GM23338 (cell line): ENCODE results near the gene MAPK4. TPM values are rescaled to one million over a fixed set of nuclear protein-coding genes. Genes with fewer than 3 reads are reported as not detected.
A peak's percentile ranks its signal among the peaks of the same experiment; 100 is the strongest.

ENCODE experiments used
- ATAC-seq: fragments of 200-7000 bp; cut with Tn5 transposase; 3 replicates; pipeline ENCODE4 v1.9.1; 2020
- DNase-seq: peaks from one replicate; pipeline ENCODE4 v3.0.0-alpha.2; 2015; ENCODE audit warnings: low spot score
- H2AFZ ChIP-seq: fragments of 200-600 bp; sonication (generic); 2 replicates; pipeline ENCODE4 v1.8.0; 2016; ENCODE audit warnings: antibody characterized with exemption, mild to moderate bottlenecking, moderate library complexity
- H3F3A ChIP-seq: fragments of 200-600 bp; sonication (generic); replicated peaks from 2 replicates; pipeline ENCODE4 v1.8.0; 2017; ENCODE audit warnings: antibody characterized with exemption, mixed run types, low read depth
- H3K27ac ChIP-seq: fragments of 200-600 bp; sonication (generic); 2 replicates; pipeline ENCODE4 v1.6.1; 2016; ENCODE audit warnings: low read depth
- H3K27me3 ChIP-seq: fragments of 200-600 bp; sonication (generic); 2 replicates; pipeline ENCODE4 v1.8.0; 2016; ENCODE audit warnings: mild to moderate bottlenecking, mixed run types, moderate library complexity; ENCODE audit not compliant: insufficient read depth
- H3K36me3 ChIP-seq: fragments of 200-600 bp; sonication (generic); 2 replicates; pipeline ENCODE4 v1.8.0; 2016; ENCODE audit warnings: mild to moderate bottlenecking; ENCODE audit not compliant: insufficient read depth
- H3K4me1 ChIP-seq: fragments of 200-600 bp; sonication (generic); 2 replicates; pipeline ENCODE4 v1.8.0; 2016; ENCODE audit warnings: mild to moderate bottlenecking, moderate library complexity; ENCODE audit not compliant: insufficient read depth
- H3K4me2 ChIP-seq: fragments of 200-600 bp; sonication (generic); 2 replicates; pipeline ENCODE4 v1.7.1; 2017; ENCODE audit warnings: mixed run types
- H3K4me3 ChIP-seq: fragments of 200-600 bp; sonication (generic); 2 replicates; pipeline ENCODE4 v1.6.1; 2016; ENCODE audit warnings: mixed run types
- H3K79me2 ChIP-seq: fragments of 200-600 bp; sonication (generic); replicated peaks from 2 replicates; pipeline ENCODE4 v1.8.0; 2017; ENCODE audit warnings: mild to moderate bottlenecking; ENCODE audit not compliant: insufficient read depth
- H3K9me2 ChIP-seq: fragments of 200-600 bp; sonication (generic); 2 replicates; pipeline ENCODE4 v1.8.0; 2017; ENCODE audit not compliant: insufficient read depth
- H4K20me1 ChIP-seq: fragments of 200-600 bp; sonication (generic); replicated peaks from 2 replicates; pipeline ENCODE4 v1.8.0; 2017; ENCODE audit warnings: mild to moderate bottlenecking; ENCODE audit not compliant: insufficient read depth
- H3K27ac Mint-ChIP-seq: 2 replicates; pipeline ENCODE4 v1.8.0; 2020; ENCODE audit warnings: inconsistent platforms, mild to moderate bottlenecking, moderate library complexity, mixed read lengths
- H3K27me3 Mint-ChIP-seq: 3 replicates; pipeline ENCODE4 v1.8.0; 2022; ENCODE audit warnings: low read depth, mild to moderate bottlenecking, moderate library complexity, mixed read lengths, inconsistent platforms; ENCODE audit not compliant: insufficient read depth, poor library complexity
- H3K36me3 Mint-ChIP-seq: 3 replicates; pipeline ENCODE4 v1.8.0; 2021; ENCODE audit warnings: low read depth, mild to moderate bottlenecking, inconsistent platforms, moderate library complexity, mixed read lengths
- H3K4me1 Mint-ChIP-seq: 3 replicates; pipeline ENCODE4 v1.8.0; 2020; ENCODE audit warnings: mild to moderate bottlenecking, inconsistent platforms, mixed read lengths
- H3K4me3 Mint-ChIP-seq: 3 replicates; pipeline ENCODE4 v1.8.0; 2021; ENCODE audit warnings: moderate library complexity, mild to moderate bottlenecking, inconsistent platforms, mixed read lengths
- H3K9me3 Mint-ChIP-seq: 3 replicates; pipeline ENCODE4 v1.8.0; 2020; ENCODE audit warnings: moderate library complexity, mild to moderate bottlenecking, inconsistent platforms, mixed read lengths
- CREB1 ChIP-seq: fragments of 250-450 bp; sonication (Bioruptor Pico); IDR thresholded peaks from 2 replicates; pipeline ENCODE4 v1.5.0; 2020; ENCODE audit warnings: low read depth, mild to moderate bottlenecking, moderate library complexity
- CTCF ChIP-seq, 2 experiments: fragments of 200-600 bp in 1 of 2; sonication (generic) in 1 of 2; conservative IDR thresholded peaks; 2 replicates each; pipeline versions ENCODE4 v1.5.1 to v1.6.1; 2016 to 2017; ENCODE audit warnings: antibody characterized with exemption in 2 of 2, low read depth in 2 of 2, mild to moderate bottlenecking in 2 of 2, moderate library complexity in 1 of 2
- ETS1 ChIP-seq: IDR thresholded peaks from 2 replicates; pipeline ENCODE4 v1.6.1; 2016; ENCODE audit warnings: antibody characterized with exemption
- EZH2 ChIP-seq: fragments of 200-600 bp; sonication (generic); IDR thresholded peaks from one replicate; pipeline ENCODE4 v1.8.0; 2017; ENCODE audit warnings: antibody characterized with exemption, mild to moderate bottlenecking, low read depth; ENCODE audit not compliant: unreplicated experiment
- JUNB ChIP-seq: IDR thresholded peaks from one replicate; pipeline ENCODE4 v1.6.1; 2016; ENCODE audit warnings: antibody characterized with exemption; ENCODE audit not compliant: unreplicated experiment
- NANOG ChIP-seq: IDR thresholded peaks from 2 replicates; pipeline ENCODE4 v1.6.1; 2016; ENCODE audit warnings: antibody characterized with exemption, borderline replicate concordance
- POLR2AphosphoS5 ChIP-seq: IDR thresholded peaks from 2 replicates; pipeline ENCODE4 v1.6.1; 2016; ENCODE audit warnings: antibody characterized with exemption, low read depth
- REST ChIP-seq: IDR thresholded peaks from one replicate; pipeline ENCODE4 v1.6.1; 2018; ENCODE audit warnings: antibody characterized with exemption; ENCODE audit not compliant: unreplicated experiment
- STAT1 ChIP-seq: IDR thresholded peaks from one replicate; pipeline ENCODE4 v1.6.1; 2016; ENCODE audit warnings: antibody characterized with exemption; ENCODE audit not compliant: unreplicated experiment
- ZNF114 ChIP-seq: fragments of 250-450 bp; sonication (Bioruptor Pico); IDR thresholded peaks from 2 replicates; pipeline ENCODE4 v1.5.0; 2020; ENCODE audit warnings: mild to moderate bottlenecking, moderate library complexity
- ZNF331 ChIP-seq: fragments of 250-450 bp; sonication (Bioruptor Pico); IDR thresholded peaks from 2 replicates; pipeline ENCODE4 v1.5.0; 2020; ENCODE audit warnings: low read depth, mild to moderate bottlenecking, moderate library complexity
- polyA plus RNA-seq: library from polyadenylated mRNA; unstranded; fragments of >200 nt; fragmentation: Nextera tagmentation; extraction: Ambion mirVana; gene quantifications from 2 replicates; pipeline ENCODE4 v1.2.1, GENCODE V29; 2016
- total RNA-seq: library from RNA; depleted of rRNA; stranded (reverse); fragments of >200 nt; shearing (Covaris generic); gene quantifications from 2 replicates; pipeline ENCODE4 v1.2.3, GENCODE V29; 2014

The MAPK4 gene
- total and polyA plus RNA-seq, 2 experiments from 2014 or later: 1.3 to 4.4 TPM

- Histone ChIP-seq H3F3A (no peaks in the 10 kb centered on the region), H4K20me1 (no peaks in the 10 kb centered on the region), H3K36me3 (no peaks in the 10 kb centered on the region), H3K4me2 (no peak overlapping the region), H3K79me2 (no peaks in the 10 kb centered on the region), H2AFZ (no peak overlapping the region), H3K4me1 (peaks cover 10% of the 10 kb centered on the region), H3K9me2 (peaks cover 14% of the 10 kb centered on the region), H3K4me3 (no peak overlapping the region), H3K27me3 (no peaks in the 10 kb centered on the region), H3K27ac (no peak overlapping the region)
- peaks cover 19% of the 10 kb centered on the region for H3K4me1 Mint-ChIP-seq
- H3K27ac Mint-ChIP-seq: no peak overlapping the region
- H3K4me3 Mint-ChIP-seq: no peak overlapping the region
- H3K27me3 Mint-ChIP-seq: peaks cover 7% of the 10 kb centered on the region
- H3K36me3 Mint-ChIP-seq: peaks cover 17% of the 10 kb centered on the region
- no peak for ATAC-seq
- DNase-seq: no peak
- peaks cover 13% of the 10 kb centered on the region for H3K9me3 Mint-ChIP-seq
- no peak for TF ChIP-seq STAT1
- no peak for TF ChIP-seq ZNF114 (CRISPR knock-in tag)
- no peak for TF ChIP-seq JUNB
- TF ChIP-seq NANOG: no peak
- TF ChIP-seq REST: no peak
- no peak for TF ChIP-seq POLR2AphosphoS5
- TF ChIP-seq ETS1: no peak
- no peak for TF ChIP-seq ZNF331
- TF ChIP-seq CTCF (conservative IDR thresholded peaks at IDR 0.05; ENCODE audit: low read depth in 2 of 2): no peak
These were observed 186.1 kb downstream of the MAPK4 start for GRCh38 chr18:50745945-50746344.

GRCh38 chr18:50747849-50748242 is 188.0 kb downstream of the MAPK4 start:
- Histone ChIP-seq H4K20me1 (no peaks in the 10 kb centered on the region), H3K9me2 (peaks cover 14% of the 10 kb centered on the region), H3K4me3 (no peak overlapping the region), H3K27me3 (no peaks in the 10 kb centered on the region), H3K36me3 (no peaks in the 10 kb centered on the region), H3K27ac (no peak overlapping the region), H3K4me1 (peaks cover 10% of the 10 kb centered on the region), H3K4me2 (0 out of 2 replicates have a peak overlapping the region, but pooled peaks have one; percentile 32), H3F3A (no peaks in the 10 kb centered on the region), H2AFZ (peak overlapping the region; percentile 89), H3K79me2 (no peaks in the 10 kb centered on the region)
- H3K4me1 Mint-ChIP-seq: peaks cover 19% of the 10 kb centered on the region
- ATAC-seq: no peak
- H3K4me3 Mint-ChIP-seq: no peak overlapping the region
- no peak for DNase-seq
- no peak overlapping the region for H3K27ac Mint-ChIP-seq
- H3K27me3 Mint-ChIP-seq: peaks cover 10% of the 10 kb centered on the region
- peaks cover 13% of the 10 kb centered on the region for H3K9me3 Mint-ChIP-seq
- peaks cover 17% of the 10 kb centered on the region for H3K36me3 Mint-ChIP-seq
- TF ChIP-seq NANOG: no peak
- no peak for TF ChIP-seq REST
- no peak for TF ChIP-seq CREB1
- TF ChIP-seq JUNB: no peak
- no peak for TF ChIP-seq EZH2
- TF ChIP-seq ZNF331: no peak
- TF ChIP-seq ETS1: no peak
- TF ChIP-seq ZNF114 (CRISPR knock-in tag): no peak
- TF ChIP-seq POLR2AphosphoS5: no peak
